GM19452 (cell line): ENCODE results near the gene THSD8.

Experiments used
- ATAC-seq: cut with Tn5 transposase; IDR thresholded peaks from one replicate; pipeline ENCODE4 v1.9.1; 2021; ENCODE audit not compliant: unreplicated experiment

THSD8 gene

GRCh38 chr19:12847159-12848139 is 45.6 kb downstream of the THSD8 start:
- ATAC-seq = no peak
